ENCODE measurements around the gene NTM.

GRCh38 chr11:132035766-132036165 is 665.4 kb downstream of the NTM start:
- TF ChIP-seq POLR2A (IDR thresholded peaks at IDR 0.05) (no peak), CTCF (IDR thresholded peaks at IDR 0.05) (no peak)

All from uterus (tissue), 2 donors.